ENCODE measurements around the gene PTPRG.

DNA sequence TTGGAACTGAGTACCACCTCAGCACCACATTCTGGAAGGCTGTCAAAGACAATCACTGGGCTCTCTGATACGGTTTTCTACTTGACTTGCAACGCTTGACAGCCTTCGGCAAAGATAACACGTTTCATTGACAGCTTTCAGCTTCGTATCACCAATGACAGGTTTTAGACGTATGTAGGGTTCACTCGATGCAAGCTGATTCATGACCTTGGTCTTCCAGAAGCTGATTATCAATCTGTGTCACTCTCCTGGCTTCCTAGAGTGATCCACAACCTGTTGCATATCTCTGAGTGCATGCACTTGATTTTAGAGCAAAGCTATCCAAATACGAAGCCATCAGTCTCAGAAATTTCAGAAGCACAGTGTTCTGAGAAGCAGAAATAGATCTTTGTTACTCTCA is 430.3 kb downstream of the PTPRG start:
- no peak for TF ChIP-seq POLR2A (IDR thresholded peaks at IDR 0.05)
- TF ChIP-seq, protein P1, sequence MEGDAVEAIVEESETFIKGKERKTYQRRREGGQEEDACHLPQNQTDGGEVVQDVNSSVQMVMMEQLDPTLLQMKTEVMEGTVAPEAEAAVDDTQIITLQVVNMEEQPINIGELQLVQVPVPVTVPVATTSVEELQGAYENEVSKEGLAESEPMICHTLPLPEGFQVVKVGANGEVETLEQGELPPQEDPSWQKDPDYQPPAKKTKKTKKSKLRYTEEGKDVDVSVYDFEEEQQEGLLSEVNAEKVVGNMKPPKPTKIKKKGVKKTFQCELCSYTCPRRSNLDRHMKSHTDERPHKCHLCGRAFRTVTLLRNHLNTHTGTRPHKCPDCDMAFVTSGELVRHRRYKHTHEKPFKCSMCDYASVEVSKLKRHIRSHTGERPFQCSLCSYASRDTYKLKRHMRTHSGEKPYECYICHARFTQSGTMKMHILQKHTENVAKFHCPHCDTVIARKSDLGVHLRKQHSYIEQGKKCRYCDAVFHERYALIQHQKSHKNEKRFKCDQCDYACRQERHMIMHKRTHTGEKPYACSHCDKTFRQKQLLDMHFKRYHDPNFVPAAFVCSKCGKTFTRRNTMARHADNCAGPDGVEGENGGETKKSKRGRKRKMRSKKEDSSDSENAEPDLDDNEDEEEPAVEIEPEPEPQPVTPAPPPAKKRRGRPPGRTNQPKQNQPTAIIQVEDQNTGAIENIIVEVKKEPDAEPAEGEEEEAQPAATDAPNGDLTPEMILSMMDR (IDR thresholded peaks at IDR 0.05): no peak

Data from body of pancreas (tissue), 4 donors.